NCI-H2196 treated with DMSO at 0.1 percent for 48 hours (cell line): Measurements from ENCODE around the gene DAD1.
"Not testable (repeated sequence)": the region's sequence is repeated elsewhere in the genome, so short reads cannot be mapped to it uniquely, and the experiment has no call there.

Experiments used
- DNase-seq: peaks from one replicate; lab custom pipeline; 2025; ENCODE audit not compliant: unreplicated experiment; lab: John Stamatoyannopoulos, UW

DAD1 gene

DNA sequence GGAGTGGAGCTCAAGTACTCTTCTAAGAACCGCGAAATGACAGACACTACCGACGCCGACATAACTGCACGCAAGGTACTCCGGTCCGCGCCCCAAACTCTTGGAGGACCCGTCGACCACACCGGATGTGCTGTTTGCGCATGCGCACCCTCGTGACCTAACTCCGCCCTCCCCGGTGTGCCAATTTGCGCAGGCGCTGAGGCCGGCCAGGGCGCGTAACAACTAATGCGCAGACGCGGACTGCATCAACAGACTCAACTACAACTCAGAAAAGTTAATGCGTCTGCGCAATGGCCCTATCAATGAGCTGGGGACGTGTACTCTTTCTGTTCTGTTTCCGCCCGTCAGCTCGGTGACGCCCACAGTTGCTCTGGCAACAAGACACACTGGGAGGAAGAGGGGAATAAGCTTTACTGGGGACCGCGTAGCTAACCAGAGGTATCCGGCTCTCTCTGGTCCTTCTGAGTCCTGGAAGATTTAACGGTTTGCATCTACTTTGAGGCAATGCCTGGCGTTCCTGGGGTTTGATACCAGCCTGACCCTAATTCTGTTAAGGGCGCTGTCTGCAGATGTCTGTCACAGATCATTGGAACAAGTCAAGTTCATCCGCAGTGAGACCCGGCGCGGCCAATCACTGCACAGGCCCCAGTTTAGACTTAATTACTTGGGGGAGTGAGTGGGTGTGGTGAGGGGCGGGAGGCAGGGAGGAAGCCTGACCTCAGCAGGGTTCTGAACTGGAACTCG is at the start of gene DAD1:
Gene DAD1 (minus strand): TSS at position 129 of the 744 bp plus-strand sequence. CDS start 67 bp downstream, at position 62.
- DNase-seq: peak; percentile 98

DNA sequence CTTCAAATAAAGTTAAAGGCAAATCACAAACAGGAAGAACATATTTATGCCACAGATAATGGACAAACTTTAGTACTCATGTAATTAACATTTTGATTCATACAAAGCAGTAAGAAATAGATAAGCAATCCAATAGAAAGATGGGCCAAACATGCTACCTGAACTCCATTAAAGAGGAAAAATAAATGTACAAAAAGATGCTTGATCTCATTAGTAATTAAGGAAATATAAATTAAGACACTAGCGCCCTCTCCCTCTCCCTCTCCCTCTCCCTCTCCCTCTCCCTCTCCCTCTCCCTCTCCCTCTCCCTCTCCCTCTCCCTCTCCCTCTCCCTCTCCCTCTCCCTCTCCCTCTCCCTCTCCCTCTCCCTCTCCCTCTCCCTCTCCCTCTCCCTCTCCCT is 47.0 kb upstream of the DAD1 start:
- DNase-seq: not testable (repeated sequence)

DNA sequence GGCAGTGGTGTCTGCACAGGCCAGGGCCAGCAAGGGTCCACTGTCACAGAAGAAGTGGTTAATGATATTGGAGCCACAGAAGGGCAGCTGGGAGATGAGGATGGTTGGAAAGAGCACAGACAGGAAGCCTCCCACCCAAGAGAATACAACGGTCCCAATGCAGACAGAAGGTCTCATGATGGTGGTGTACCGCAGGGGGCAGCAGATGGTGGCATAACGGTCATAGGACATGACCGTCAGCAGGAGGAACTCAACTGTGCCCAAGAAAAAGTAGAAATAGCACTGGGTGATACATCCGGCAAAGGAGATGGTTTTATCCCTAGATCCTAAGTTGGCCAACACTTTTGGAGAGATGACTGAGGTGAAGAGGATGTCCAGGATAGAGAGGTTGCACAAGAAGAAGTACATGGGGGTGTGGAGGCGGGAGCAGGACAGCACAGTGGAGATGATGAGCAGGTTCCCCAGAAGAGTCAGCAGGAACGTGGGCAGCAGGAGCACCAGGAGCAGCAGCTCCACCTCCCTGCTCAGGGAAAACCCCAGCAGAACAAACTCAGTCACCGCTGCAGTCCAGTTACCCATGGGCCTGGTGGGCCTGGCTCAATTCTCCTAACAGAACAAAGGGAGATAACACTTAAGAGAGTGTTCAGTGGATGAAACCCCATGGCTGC is 45.3 kb upstream of the DAD1 start:
- DNase-seq: no peak

DNA sequence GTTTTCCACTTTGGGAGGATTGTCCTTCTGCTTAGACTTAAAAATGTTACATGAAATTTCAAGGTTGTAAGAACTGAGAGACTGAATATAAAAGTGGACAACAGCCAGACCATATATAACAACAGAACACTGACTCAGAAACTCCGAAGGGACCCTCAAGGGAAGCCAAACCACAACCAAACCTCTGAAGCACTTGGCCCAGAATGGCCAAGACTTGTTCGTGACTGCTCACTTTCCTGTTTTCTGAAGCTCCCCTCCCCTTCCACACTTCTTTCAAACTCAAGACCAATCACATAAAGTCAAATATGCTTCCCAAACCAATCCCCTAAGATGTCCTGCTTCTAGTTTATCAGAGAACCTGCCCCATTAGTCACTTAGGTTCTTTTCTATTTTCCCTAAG is 41.5 kb upstream of the DAD1 start:
- DNase-seq: no peak

DNA sequence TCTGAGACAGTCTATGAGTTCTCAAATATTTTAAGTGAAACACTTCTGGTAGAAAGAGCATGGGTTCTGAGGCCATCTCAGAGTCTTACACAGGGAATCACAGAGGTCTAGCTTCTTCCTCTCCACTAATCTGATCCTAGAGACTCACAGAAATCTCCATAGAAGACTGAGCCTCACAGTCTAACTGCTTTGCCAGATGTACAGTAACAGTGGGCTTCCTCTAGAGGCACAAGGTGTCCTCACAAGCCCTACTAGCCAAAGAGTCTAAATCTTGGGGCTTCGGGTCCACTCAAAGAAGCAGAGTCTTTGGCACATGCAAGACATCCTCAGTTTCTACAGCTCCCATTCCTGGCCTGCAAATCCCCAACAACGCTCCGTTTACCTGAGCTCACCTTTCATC is 41.0 kb upstream of the DAD1 start:
- no peak for DNase-seq

DNA sequence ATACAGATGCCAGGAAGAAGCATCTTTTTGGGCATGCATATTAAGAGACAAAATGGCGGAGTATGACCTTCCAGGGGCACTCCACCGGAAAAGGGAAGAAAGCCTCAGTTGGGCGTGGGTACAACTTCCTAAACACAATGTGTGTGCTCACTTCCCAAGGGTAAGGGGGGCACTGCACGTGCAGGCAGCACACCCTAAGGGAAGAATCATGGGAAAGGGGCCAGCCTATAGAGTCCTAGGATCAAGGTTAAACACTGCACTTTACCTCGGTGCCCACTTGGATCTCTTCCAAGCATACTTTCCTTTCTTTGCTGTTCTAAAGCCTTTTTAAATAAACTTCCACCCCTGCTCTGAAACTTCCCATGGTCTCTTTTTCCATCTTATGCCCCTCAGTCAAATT is 40.3 kb upstream of the DAD1 start:
- DNase-seq: no peak

DNA sequence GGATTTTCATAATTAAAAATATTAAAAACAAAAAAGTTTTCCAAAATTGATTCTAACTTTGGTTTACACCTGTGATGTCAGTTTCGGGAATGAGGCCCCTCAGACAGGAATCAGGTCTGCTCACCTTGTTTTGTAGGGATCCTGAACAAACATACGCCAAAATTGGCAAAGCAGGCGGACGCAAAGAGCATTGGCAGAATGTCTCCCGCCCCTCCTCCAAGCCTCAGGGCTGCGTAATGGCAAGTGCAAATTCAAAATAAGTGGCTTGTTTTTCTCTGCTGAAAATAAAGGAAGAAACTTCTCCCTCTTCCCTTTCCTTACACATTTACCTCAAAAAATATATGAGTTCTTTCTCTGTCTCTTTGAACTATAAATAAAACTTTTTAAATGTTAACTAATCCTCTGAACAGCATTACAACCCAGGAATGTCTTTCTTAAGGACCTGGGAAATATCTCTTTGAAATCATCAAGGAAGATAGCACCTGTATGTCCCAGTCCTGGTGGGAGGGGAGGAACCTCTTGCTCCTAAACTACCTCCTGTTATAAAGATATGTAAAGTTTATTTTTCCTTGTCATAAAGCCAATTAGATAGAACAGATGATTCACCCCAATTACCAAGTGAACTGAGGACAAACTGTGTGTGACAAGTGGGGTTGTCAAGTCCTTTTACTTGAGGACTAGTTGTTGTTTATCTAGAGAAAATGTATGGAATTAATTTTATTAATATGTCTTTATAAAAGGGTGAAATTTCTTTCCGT is 38.7 kb upstream of the DAD1 start:
- DNase-seq: no peak

DNA sequence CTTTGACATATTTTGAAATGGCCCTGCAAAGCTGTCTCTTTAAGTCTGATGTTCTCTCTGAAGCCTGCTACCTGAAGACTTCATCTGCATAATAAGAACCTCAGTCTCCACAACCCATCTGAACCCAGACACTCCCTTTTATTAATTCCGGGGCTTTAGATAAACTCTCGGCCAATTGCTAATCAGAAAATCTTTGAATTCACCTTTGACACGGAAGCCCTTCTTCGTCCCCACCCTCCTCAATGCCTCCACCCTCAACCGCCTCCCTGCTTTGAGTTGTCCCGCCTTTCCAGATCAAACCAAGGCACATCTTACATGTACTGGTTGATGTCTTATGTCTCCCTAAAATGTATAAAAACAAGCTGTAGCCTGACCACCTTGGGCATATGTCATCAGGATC is 37.6 kb upstream of the DAD1 start:
- DNase-seq: no peak

DNA sequence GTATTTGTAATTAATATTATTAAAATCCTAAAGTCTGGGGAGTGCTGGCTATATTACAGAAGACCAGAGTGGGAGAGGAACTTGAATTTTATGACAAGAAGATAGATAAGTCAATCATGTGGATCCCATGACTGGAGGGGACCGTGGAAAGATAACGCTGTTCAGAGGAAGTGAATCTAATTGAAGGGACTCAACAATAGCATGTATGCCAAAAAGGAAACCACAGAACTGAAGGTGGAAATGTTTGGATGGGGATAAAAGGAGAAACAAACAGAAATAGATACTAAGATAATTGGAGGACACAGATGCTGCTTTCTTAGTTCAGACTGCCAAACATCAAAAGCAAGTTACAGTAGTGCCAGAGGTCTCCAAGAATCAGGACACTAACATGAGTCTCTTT is 34.0 kb upstream of the DAD1 start:
- DNase-seq: no peak

DNA sequence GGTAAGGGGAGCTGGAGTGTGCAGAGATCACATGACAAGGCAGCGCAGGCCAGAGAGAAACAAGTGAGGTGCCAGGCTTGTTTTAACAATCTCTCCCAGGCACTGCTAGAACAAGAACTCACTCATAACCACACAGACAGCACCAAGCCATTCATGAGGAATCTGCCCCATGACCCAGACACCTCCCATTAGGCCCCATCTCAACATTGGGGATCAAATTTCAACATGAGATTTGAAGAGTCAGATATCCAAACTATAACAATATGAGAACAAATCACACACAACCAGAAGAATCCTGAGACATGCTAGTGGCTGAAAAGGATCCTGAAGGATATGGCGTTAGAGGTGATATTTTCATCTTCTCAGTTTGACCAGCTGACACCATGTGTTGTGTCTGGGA is 33.2 kb upstream of the DAD1 start:
- no peak for DNase-seq

DNA sequence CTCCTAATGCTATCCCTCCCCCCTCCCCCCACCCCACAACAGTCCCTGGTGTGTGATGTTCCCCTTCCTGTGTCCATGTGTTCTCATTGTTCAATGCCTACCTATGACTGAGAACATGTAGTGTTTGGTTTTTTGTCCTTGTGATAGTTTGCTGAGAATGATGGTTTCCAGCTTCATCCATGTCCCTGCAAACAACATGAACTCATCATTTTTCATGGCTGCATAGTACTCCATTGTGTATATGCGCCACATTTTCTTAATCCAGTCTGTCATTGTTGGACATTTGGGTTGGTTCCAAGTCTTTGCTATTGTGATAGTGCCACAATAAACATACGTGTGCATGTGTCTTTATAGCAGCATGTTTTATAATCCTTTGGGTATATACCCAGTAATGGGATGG is 26.7 kb upstream of the DAD1 start:
- DNase-seq: not testable (repeated sequence)

DNA sequence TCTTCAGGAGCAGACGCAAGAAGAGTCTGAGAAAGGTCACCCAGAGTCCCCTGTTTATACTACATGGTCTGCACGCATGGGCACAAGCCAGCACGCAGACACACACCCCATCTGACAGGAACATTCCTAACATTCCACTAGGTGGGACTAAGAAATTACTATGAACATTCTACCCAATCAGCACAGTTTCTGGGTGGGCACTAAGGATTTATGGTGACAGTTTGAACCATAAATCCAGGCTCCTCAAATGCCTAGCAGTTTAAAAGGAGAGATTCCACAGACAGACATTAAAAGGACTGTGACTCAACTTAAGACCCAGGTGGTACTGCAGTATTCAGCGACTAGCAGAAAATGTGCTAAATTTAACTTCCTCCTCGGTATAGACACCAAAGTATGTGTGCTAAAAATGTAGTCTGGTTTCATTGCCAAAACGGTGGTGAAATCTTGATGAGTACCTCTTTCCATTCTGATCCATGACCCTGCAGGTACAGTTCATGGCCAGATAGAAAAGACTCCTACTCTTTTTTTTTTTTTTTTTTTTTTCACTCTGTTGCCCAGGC is 25.3 kb upstream of the DAD1 start:
- no peak for DNase-seq

DNA sequence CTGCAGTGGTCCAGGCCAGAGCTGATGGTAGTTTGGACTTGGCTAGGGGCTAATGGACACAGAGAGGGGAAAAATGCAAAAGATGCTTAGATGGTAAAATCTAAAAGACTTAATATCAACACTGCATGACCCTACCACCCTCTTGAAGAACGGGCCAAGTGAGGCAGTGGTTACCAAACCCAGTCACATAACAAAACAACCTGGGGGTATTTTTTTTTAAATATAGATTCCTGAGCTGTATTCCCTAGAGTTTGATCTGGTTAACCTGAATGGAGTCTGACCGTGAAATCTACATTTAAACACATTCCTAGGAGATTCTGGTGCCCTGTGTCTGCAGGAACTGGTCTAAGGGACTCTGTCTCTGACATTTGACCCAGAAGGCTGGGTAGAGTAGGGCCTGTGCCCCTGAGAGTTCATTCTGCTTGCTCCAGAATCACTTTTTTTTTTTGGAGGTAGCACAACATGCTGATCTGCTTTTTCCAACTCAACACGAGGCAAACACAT is 24.8 kb upstream of the DAD1 start:
- DNase-seq: no peak

DNA sequence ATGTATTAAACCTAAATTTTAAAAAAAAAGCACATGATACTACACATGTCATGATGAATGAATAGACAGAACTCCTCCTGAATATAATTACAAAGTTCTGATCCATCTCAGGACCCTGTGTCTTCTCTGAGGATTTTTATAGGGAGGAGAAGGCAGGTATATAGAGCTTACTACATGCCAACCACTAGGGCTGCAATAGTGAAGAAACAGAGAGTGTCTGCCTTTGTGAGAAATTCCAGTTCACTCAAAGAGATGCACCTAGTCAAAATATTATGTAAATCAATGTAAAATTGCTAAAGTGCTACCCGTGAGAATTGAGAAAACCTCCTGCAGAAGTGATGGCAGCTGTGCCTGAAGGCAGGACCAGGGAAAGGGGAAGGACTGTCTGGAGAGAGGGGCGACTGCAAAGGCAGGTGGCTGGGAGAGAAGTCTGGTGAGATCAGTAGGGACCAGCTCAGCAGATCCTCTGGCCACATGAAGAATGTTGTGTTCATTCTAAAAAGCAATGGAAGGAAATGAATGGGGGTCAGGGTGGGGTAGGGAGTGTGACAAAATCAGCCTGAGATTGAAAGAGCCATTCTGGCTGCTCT is 24.2 kb upstream of the DAD1 start:
- no peak for DNase-seq

DNA sequence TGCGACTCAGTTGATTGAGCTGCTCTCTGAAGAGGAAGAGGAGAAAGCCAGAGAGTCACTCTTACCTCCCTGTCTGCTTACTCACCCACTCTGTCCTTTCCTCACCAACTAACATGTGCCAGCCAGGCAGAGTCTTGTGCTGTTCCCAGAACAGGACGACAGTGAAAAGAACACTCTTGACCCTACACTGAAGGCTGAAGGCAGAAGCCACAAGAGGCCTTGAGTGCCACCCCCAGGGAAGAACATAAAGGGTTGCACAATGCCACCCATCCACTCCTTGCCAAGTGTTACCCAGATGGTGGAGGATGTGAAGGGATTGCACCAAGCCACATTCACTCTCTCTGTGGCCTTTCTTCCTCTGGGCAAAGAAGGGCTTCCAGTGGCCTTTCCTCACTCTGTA is 21.9 kb upstream of the DAD1 start:
- DNase-seq: no peak

DNA sequence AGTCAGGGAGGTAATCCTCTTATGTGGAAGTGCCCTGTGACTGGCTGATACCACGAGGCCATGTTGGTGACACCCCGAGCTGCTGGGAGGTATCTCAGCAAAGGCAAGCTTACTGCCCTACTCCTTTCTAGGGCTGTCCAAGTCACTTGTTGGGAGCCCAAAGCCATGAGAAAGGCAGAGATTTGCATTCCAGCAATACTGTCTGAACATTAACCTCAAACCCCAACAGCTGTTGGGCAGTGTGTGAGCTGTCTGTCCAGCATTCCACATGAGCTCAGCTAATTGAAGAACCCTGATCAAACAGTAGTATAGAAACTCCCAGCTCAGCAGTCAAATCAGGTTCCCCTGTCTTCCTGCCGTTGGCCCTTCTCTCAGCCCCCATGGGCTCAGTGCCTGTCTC is 18.3 kb upstream of the DAD1 start:
- no peak for DNase-seq

DNA sequence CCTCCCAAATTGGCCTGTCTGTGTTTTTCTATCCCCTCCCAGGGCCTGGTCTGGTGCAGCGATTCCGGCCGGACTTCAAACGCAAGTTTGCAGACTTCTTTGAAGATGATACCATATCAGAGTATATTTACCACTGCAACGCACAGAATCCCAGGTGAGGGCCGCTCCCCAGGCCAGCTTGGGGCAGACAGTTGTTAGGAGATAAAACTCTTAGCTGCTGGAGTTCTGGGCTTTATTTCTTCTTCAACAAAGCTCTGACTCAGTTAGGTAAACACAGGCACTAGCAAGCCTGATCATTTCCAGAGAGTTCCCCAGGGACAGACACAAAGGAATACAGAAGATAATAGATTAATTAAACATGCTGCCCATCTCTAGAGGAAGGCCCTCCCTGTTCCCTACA is 17.4 kb upstream of the DAD1 start:
- DNase-seq: no peak

DNA sequence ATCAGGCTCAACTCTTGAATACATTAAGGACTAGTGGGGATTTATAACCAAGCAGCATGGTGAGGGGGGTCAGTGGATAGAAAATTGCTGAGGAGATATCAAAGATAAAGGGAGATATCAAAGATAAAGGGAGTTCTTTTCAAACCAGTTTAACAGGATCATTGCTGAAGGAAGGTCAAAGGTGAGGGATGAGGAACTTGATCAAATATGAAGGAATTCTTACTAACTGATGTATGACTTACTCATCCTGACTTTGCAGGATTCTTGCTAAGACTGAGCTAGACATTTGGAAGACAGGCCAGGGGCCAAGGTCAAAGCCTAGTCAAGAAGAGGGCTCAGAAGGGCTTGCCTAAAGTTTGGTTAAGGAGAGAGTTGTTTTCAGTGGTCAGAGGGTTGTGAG is 13.8 kb upstream of the DAD1 start:
- no peak for DNase-seq

DNA sequence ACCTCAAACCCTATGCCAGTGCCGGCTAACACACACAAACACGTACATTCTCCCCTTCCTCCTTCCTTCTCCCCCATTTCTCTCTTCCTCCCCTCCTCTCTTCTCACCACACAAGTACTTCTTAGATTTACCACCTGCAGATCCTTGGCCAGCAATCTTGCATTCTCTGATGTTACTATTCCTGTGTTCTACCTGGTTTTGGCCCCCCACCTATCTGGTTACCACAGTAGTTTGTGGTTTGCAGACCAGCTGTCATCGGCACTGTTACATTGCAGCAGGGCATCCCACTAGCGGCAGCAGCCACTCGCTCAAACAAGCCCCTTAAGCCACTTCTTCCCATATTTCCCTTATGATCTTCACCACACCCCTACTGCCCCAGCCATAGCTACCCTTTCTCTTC is 13.0 kb upstream of the DAD1 start:
- no peak for DNase-seq

DNA sequence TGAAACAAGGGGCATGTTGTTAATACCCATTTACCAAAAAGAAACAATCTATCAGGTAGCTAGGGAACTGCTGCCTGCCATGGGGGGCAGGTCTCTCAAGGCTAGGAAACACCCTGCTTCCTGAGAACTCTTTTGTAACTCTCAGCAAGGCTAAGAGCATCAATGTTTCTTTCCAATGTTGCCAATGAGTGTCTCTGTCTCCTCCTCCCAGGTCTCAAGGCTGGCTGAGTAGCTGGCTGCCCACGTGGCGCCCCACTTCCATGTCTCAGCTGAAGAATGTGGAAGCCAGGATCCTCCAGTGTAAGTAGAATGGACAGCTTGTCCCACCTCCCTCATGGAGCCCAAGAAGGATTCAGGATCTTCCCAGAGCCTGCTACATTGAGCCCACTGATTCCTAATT is 12.4 kb upstream of the DAD1 start:
- DNase-seq: no peak

DNA sequence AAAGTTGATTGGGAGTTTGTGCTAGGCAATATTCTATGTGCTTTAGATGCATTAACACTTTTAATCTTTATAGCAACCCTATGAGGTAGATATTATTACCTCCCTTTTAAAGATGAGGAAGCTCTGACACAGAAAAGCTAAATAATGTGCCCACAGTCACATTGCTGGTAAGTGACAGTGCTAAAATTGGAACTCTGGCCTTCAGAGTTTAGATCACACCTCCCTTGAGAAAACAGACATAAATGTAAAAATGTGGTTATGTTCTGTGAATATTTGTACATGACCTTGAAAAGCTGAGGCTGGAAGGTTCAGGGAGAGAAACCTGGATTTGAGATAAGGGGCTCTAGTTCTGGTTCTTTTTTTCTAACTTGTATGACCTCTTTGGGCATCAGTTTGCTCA is 11.0 kb upstream of the DAD1 start:
- no peak for DNase-seq
